Small intestine (tissue), 7 donors: ENCODE data around the gene PWWP2B. TPM values are rescaled to one million over a fixed set of nuclear protein-coding genes. Genes with fewer than 3 reads are reported as not detected.

Experiments used
- DNase-seq, 2 donors: peaks; one replicate each; pipeline versions ENCODE4 v3.0.0 to v3.0.0-alpha.2; 2013
- FAIRE-seq: peaks from 2 replicates; lab custom pipeline; 2012; peaks lifted over from hg19 to GRCh38; lab: Jason Lieb, UNC
- H3K27ac ChIP-seq, 3 donors: one replicate each; pipeline ENCODE4 v1.5.1; 2013; ENCODE audit warnings: low read length in 2 of 3, mild to moderate bottlenecking in 2 of 3, control low read depth in 1 of 3, inconsistent platforms in 1 of 3, low read depth in 1 of 3, moderate library complexity in 1 of 3
- H3K27me3 ChIP-seq, 3 donors: one replicate each; pipeline ENCODE4 v1.6.1; 2013; ENCODE audit warnings: low read length in 3 of 3, inconsistent platforms in 1 of 3; ENCODE audit not compliant: control insufficient read depth in 3 of 3, insufficient read depth in 3 of 3
- H3K36me3 ChIP-seq, 3 donors: one replicate each; pipeline ENCODE4 v1.6.1; 2013; ENCODE audit warnings: low read length in 3 of 3, inconsistent platforms in 1 of 3, low read depth in 1 of 3, mild to moderate bottlenecking in 1 of 3, moderate library complexity in 1 of 3; ENCODE audit not compliant: control insufficient read depth in 3 of 3, insufficient read depth in 2 of 3
- H3K4me1 ChIP-seq, 3 donors: one replicate each; pipeline ENCODE4 v1.6.1; 2013; ENCODE audit warnings: low read length in 2 of 3, inconsistent platforms in 1 of 3, low read depth in 1 of 3, mild to moderate bottlenecking in 1 of 3, moderate library complexity in 1 of 3; ENCODE audit not compliant: control insufficient read depth in 3 of 3, insufficient read depth in 2 of 3
- H3K4me3 ChIP-seq, 3 donors: one replicate each; pipeline ENCODE4 v1.5.1; 2013; ENCODE audit warnings: low read length in 3 of 3, control low read depth in 1 of 3, inconsistent platforms in 1 of 3, low read depth in 1 of 3, mild to moderate bottlenecking in 1 of 3, moderate library complexity in 1 of 3
- H3K9me3 ChIP-seq, 2 donors: one replicate each; pipeline ENCODE4 v1.6.1; 2013; ENCODE audit warnings: low read depth in 1 of 2, low read length in 1 of 2; ENCODE audit not compliant: control insufficient read depth in 2 of 2, insufficient read depth in 1 of 2
- WGBS, 3 donors: extraction: QIAGEN DNeasy Blood & Tissue Kit; methylation state at CpG; one replicate each; pipeline ENCODE4 v1.1.7; 2013; 5-methylcytosine and 5-hydroxymethylcytosine counted together
- polyA plus RNA-seq, 4 donors: library from polyadenylated mRNA; stranded (reverse) in 3 of 4; unstranded in 1 of 4; fragments of 200-250 nt in 3 of 4; fragments of 120-200 nt in 1 of 4; gene quantifications; one replicate each; pipeline versions ENCODE4 v1.2.1 to v1.2.3, GENCODE V29; 2013
- donor health status: healthy with polysubstance abuse.
- donor health status: control.
- donor health status: control.
- donor health status: Bipolar disorder and iron deficiency.
- donor health status: healthy.

PWWP2B gene
- polyA plus RNA-seq, 4 donors: 7.0 to 34.6 (median 11.9) TPM

DNA sequence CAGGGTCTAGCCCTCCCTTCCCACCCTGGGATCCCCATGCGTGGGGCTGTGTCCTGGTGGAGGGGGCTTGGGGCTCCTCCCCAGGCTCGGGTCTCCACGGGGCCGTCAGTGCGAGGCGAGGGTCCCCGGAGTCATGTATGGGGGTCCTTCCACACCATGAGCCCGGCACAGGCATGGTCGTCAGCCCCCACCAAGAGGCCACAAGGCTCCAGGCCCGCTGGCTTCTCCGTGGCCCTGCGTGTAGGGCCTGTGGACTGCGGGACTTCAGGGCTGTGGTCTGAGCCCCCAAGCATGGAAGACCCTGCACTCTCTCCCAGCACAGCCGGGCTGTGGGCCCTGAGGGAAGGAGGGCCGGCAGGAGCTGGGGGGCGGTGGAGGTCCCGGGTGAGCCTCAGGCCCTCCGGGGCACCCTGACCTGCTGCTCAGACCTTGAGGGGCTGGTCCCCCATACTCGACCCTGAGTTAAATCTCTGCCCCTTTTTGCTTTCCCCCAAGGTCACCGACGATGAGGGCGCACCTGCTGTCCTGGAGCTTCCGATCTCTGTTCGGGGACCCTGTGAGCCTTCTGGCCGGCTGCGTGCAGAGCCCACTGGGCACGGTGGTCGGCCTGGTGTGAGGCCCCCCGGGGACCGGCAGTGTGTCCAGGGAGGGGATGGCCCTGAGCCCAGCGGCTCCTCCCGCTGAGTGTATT, 19.7 kb downstream of the PWWP2B start:
- Histone ChIP-seq H3K4me1 (peaks cover 6 to 79% (median 7%) of the 10 kb centered on the region in 3 donors), H3K27ac (no peak overlapping the region), H3K4me3 (no peak overlapping the region), H3K9me3 (no peaks in the 10 kb centered on the region), H3K36me3 (peaks cover 0 to 64% (median 0%) of the 10 kb centered on the region in 3 donors), H3K27me3 (no peaks in the 10 kb centered on the region)
- FAIRE-seq (no peak), DNase-seq (no peak)
- WGBS, 3 donors: 92 to 94% (median 93%) methylated on average over 30 to 32 of the region's 32 CpGs

DNA sequence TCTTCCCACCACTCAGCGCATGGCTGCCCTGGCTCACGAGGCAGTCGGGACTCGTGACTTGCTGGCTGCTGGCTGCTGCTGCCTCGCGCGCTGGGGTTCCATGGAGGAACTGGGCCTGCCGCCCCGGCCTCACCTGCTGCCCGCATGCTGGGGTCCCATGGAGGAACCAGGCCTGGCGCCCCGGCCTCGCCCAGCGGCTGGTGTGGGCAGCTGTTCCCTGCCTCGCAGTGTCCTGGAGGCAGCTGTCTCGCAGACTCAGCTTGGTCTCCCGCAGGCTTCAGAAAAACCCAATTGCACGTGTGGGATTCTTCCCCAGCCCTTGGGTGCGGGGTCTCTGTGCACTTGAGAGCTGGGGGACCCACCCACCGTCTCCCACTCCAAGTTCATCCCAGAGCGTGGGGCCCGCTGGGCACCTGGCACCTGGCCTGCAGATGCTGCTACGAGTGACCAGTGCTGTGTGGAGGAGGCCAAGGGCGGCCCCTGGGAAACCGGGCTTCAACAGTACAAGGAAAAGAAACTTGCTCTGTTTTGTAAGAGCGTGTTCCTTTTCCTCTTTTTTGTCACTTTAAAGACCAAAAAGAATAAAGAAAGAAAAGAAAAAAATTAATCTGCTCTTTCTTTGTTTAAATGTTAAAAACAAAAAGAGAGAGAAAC, 20.4 kb downstream of the PWWP2B start:
- Histone ChIP-seq H3K4me1 (peaks cover 7 to 79% (median 9%) of the 10 kb centered on the region in 3 donors), H3K27me3 (no peaks in the 10 kb centered on the region), H3K36me3 (peaks cover 0 to 58% (median 0%) of the 10 kb centered on the region in 3 donors), H3K9me3 (no peaks in the 10 kb centered on the region), H3K4me3 (no peak overlapping the region), H3K27ac (peak overlapping the region in 2 of 3 donors; percentile 79 to 97)
- FAIRE-seq: no peak
- DNase-seq: no peak
- WGBS, 3 donors: 85 to 90% (median 90%) methylated on average over 26 of the region's 26 CpGs

- H3K27me3 ChIP-seq: no peaks in the 10 kb centered on the region
- FAIRE-seq: no peak
- H3K27ac ChIP-seq: peak overlapping the region in 2 of 3 donors; percentile 79 to 97
- no peaks in the 10 kb centered on the region for H3K9me3 ChIP-seq
- no peak for DNase-seq
- WGBS, 3 donors: 68 to 71% (median 69%) methylated on average over 19 to 20 of the region's 20 CpGs
- peaks cover 7 to 77% (median 9%) of the 10 kb centered on the region in 3 donors for H3K4me1 ChIP-seq
- no peak overlapping the region for H3K4me3 ChIP-seq
- peaks cover 0 to 52% (median 0%) of the 10 kb centered on the region in 3 donors for H3K36me3 ChIP-seq
Observed at GRCh38 chr10:132417957-132418441, 21.0 kb downstream of the PWWP2B start.

- no peak for FAIRE-seq
- H3K4me3 ChIP-seq: no peak overlapping the region
- peaks cover 0 to 46% (median 0%) of the 10 kb centered on the region in 3 donors for H3K36me3 ChIP-seq
- peak overlapping the region in 2 of 3 donors; percentile 79 to 97 for H3K27ac ChIP-seq
- H3K4me1 ChIP-seq: peaks cover 7 to 74% (median 9%) of the 10 kb centered on the region in 3 donors
- peak; percentile 78 to 94 for DNase-seq
- H3K9me3 ChIP-seq: no peaks in the 10 kb centered on the region
- WGBS, 3 donors: 15 to 48% (median 32%) methylated on average over 17 to 18 of the region's 18 CpGs
- H3K27me3 ChIP-seq: no peaks in the 10 kb centered on the region
Observed at GRCh38 chr10:132418527-132419416, 21.8 kb downstream of the PWWP2B start.

- H3K36me3 ChIP-seq: peaks cover 0 to 43% (median 0%) of the 10 kb centered on the region in 3 donors
- no peak overlapping the region for H3K4me3 ChIP-seq
- H3K9me3 ChIP-seq: no peaks in the 10 kb centered on the region
- H3K27ac ChIP-seq: peak overlapping the region in 2 of 3 donors; percentile 76 to 97
- peaks cover 7 to 64% (median 9%) of the 10 kb centered on the region in 3 donors for H3K4me1 ChIP-seq
- no peaks in the 10 kb centered on the region for H3K27me3 ChIP-seq
- 66 to 79% (median 66%) methylated on average over 21 to 25 of the region's 25 CpGs for WGBS, 3 donors
- no peak for FAIRE-seq
- DNase-seq: peak in 1 of 2 donors; percentile 43
Observed at GRCh38 chr10:132419538-132420468, 22.8 kb downstream of the PWWP2B start.

- Histone ChIP-seq H3K4me1 (peaks cover 7 to 64% (median 9%) of the 10 kb centered on the region in 3 donors), H3K9me3 (no peaks in the 10 kb centered on the region), H3K27me3 (no peaks in the 10 kb centered on the region), H3K4me3 (no peak overlapping the region), H3K27ac (peak overlapping the region in 2 of 3 donors; percentile 76 to 97), H3K36me3 (peaks cover 0 to 37% (median 0%) of the 10 kb centered on the region in 3 donors)
- 54 to 74% (median 55%) methylated on average over 8 of the region's 8 CpGs for WGBS, 3 donors
- peak in 1 of 2 donors; percentile 48 for DNase-seq
- FAIRE-seq: no peak
Observed at GRCh38 chr10:132420469-132420980, 23.5 kb downstream of the PWWP2B start.
